Measurements from ENCODE around the gene RBMS1. TPM values are rescaled to one million over a fixed set of nuclear protein-coding genes. Genes with fewer than 3 reads are reported as not detected.
A peak's percentile ranks its signal among the peaks of the same experiment; 100 is the strongest.

The RBMS1 gene
- total RNA-seq, 1 donor: 121 TPM

- H3K4me3 ChIP-seq (ENCODE audit: low read depth, low read length): no peak overlapping the region
- peak; percentile 89 for DNase-seq (ENCODE audit: low read depth)
- TF ChIP-seq CTCF (IDR thresholded peaks at IDR 0.05; ENCODE audit: insufficient read depth, low read depth, low read length): no peak
Measured at GRCh38 chr2:160293391-160294091, 200.1 kb downstream of the RBMS1 start.

GRCh38 chr2:160292225-160292624 lies 201.4 kb downstream of the RBMS1 start:
- TF ChIP-seq CTCF (IDR thresholded peaks at IDR 0.05; ENCODE audit: insufficient read depth, low read depth, low read length): peak; percentile 27
- DNase-seq (ENCODE audit: low read depth): peak; percentile 56
- H3K4me3 ChIP-seq (ENCODE audit: low read depth, low read length): no peak overlapping the region

- no peak overlapping the region for H3K4me3 ChIP-seq (ENCODE audit: low read depth, low read length)
- DNase-seq (ENCODE audit: low read depth): no peak
- TF ChIP-seq CTCF (IDR thresholded peaks at IDR 0.05; ENCODE audit: insufficient read depth, low read depth, low read length): peak; percentile 24
Measured at GRCh38 chr2:160291382-160291781, 202.2 kb downstream of the RBMS1 start.

GRCh38 chr2:160290598-160290997 lies 203.0 kb downstream of the RBMS1 start:
- no peak for TF ChIP-seq CTCF (IDR thresholded peaks at IDR 0.05; ENCODE audit: insufficient read depth, low read depth, low read length)
- no peak for DNase-seq (ENCODE audit: low read depth)
- H3K4me3 ChIP-seq (ENCODE audit: low read depth, low read length): no peak overlapping the region

- no peak for DNase-seq (ENCODE audit: low read depth)
- TF ChIP-seq CTCF (IDR thresholded peaks at IDR 0.05; ENCODE audit: insufficient read depth, low read depth, low read length): no peak
Measured at GRCh38 chr2:160289831-160290230, 203.8 kb downstream of the RBMS1 start.

GRCh38 chr2:160289126-160289525 lies 204.5 kb downstream of the RBMS1 start:
- no peak for DNase-seq (ENCODE audit: low read depth)
- TF ChIP-seq CTCF (IDR thresholded peaks at IDR 0.05; ENCODE audit: insufficient read depth, low read depth, low read length): no peak
- no peak overlapping the region for H3K4me3 ChIP-seq (ENCODE audit: low read depth, low read length)

More at GRCh38 chr2:160289831-160290230, 203.8 kb downstream of the RBMS1 start:
- H3K4me3 ChIP-seq (ENCODE audit: low read depth, low read length): no peak overlapping the region

- TF ChIP-seq CTCF (IDR thresholded peaks at IDR 0.05; ENCODE audit: insufficient read depth, low read depth, low read length): no peak
- DNase-seq (ENCODE audit: low read depth): no peak
- no peak overlapping the region for H3K4me3 ChIP-seq (ENCODE audit: low read depth, low read length)
Measured at GRCh38 chr2:160288324-160288723, 205.3 kb downstream of the RBMS1 start.

Measured in fibroblast of villous mesenchyme (primary cell).